ENCODE data around the gene NXT1.
A peak's percentile ranks its signal among the peaks of the same experiment; 100 is the strongest.

Gene NXT1

DNA sequence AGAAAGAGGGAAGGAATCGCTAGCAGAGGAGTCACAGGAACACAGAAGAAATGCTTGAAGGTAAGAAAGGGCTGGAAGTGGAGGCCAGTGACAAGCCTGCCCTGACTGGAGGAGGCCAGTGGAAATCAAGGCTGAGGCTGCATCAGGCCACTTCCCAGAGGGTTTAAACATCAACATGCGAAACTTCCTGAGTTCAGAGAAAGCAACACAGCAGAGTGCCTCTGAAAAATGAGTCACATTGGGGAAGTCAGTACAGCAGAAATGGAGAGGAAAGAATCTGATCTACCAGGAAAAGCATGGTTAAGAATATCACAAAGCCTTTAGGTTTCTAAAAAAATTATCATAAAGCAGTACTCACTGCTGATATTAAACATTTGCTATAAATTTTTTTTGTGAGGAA lies 47.4 kb downstream of the NXT1 start:
- no peak overlapping the region for H3K4me2 ChIP-seq (ENCODE audit: low read length)
- DNase-seq = peak; percentile 9
- no peaks in the 10 kb centered on the region for H3K27me3 ChIP-seq (ENCODE audit: insufficient read depth, low read length, poor library complexity)
- H3K18ac ChIP-seq (ENCODE audit: low read length) = no peak overlapping the region
- no peak overlapping the region for H4K8ac ChIP-seq (ENCODE audit: low read depth, low read length)
- H3K23ac ChIP-seq (ENCODE audit: low read length) = no peak overlapping the region
- H3K27ac ChIP-seq (ENCODE audit: low read depth, low read length) = no peak overlapping the region
- no peak overlapping the region for H2BK5ac ChIP-seq (ENCODE audit: low read length)
- peaks cover 2% of the 10 kb centered on the region for H3K79me1 ChIP-seq (ENCODE audit: low read length)
- no peak overlapping the region for H3K56ac ChIP-seq (ENCODE audit: low read length)
- no peak overlapping the region for H2AK5ac ChIP-seq (ENCODE audit: low read length)
- no CpG with 5 or more reads among the region's 2 CpGs for WGBS (ENCODE audit: extremely low coverage, insufficient coverage, low lambda C conversion rate)
- no peak overlapping the region for H3K4me3 ChIP-seq (ENCODE audit: low read length)
- no peaks in the 10 kb centered on the region for H3K36me3 ChIP-seq (ENCODE audit: control insufficient read depth, insufficient read depth, low read length)
- no peak overlapping the region for H4K5ac ChIP-seq (ENCODE audit: low read length)
- H3K9ac ChIP-seq (ENCODE audit: low read length) = no peak overlapping the region
- no peaks in the 10 kb centered on the region for H3K4me1 ChIP-seq (ENCODE audit: control insufficient read depth, low read depth, low read length)
- H3K4ac ChIP-seq (ENCODE audit: low read depth, low read length) = no peak overlapping the region
- H2BK15ac ChIP-seq (replicated peaks; ENCODE audit: low read depth) = no peak overlapping the region
- no peak overlapping the region for H2BK120ac ChIP-seq (ENCODE audit: low read depth, low read length)
- no peaks in the 10 kb centered on the region for H3K79me2 ChIP-seq (ENCODE audit: control insufficient read depth, insufficient read depth, low read length)

DNA sequence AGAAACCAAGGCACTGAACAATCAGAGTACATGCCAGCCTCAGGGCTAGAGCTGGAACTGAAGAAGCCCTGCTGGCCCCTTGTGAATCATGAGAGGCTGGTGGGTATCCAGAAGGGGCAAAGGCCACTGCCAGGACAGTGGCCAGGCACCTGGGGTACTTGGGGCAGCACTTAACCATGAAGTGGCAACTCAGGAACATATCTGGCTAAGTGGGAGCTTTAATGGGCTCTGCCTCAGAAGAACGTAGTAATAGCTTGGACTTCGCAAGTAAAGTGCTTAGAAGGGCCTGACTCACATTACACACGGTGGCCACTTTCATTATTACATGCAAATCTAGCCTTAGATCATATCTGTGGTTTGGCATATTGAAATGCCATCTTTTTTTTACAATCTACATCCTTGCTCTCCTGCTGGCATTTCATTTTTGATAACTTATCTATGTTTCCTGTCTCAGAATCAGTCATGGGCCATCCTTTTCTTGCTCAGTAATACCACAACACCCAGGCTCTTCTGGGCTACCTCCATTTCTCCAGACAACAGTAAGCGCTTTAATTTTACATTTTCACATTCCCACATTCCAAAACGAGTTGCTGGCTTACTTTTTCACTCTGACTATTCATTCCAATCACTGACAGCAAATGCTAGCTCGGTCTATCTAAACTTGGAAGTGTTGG lies 49.1 kb downstream of the NXT1 start:
- no peak overlapping the region for H3K9ac ChIP-seq (ENCODE audit: low read length)
- H2BK120ac ChIP-seq (ENCODE audit: low read depth, low read length) = no peak overlapping the region
- no peak overlapping the region for H3K4me3 ChIP-seq (ENCODE audit: low read length)
- no peaks in the 10 kb centered on the region for H3K27me3 ChIP-seq (ENCODE audit: insufficient read depth, low read length, poor library complexity)
- no peak overlapping the region for H2AK5ac ChIP-seq (ENCODE audit: low read length)
- no peak overlapping the region for H4K8ac ChIP-seq (ENCODE audit: low read depth, low read length)
- H2BK15ac ChIP-seq (replicated peaks; ENCODE audit: low read depth) = no peak overlapping the region
- H3K56ac ChIP-seq (ENCODE audit: low read length) = no peak overlapping the region
- peaks cover 5% of the 10 kb centered on the region for H3K79me1 ChIP-seq (ENCODE audit: low read length)
- no peak overlapping the region for H2BK5ac ChIP-seq (ENCODE audit: low read length)
- H3K4me2 ChIP-seq (ENCODE audit: low read length) = no peak overlapping the region
- H3K79me2 ChIP-seq (ENCODE audit: control insufficient read depth, insufficient read depth, low read length) = peaks cover 5% of the 10 kb centered on the region
- no peak overlapping the region for H3K23ac ChIP-seq (ENCODE audit: low read length)
- DNase-seq = peak; percentile 18
- no peaks in the 10 kb centered on the region for H3K36me3 ChIP-seq (ENCODE audit: control insufficient read depth, insufficient read depth, low read length)
- no peak overlapping the region for H3K27ac ChIP-seq (ENCODE audit: low read depth, low read length)
- no peaks in the 10 kb centered on the region for H3K4me1 ChIP-seq (ENCODE audit: control insufficient read depth, low read depth, low read length)
- H3K18ac ChIP-seq (ENCODE audit: low read length) = no peak overlapping the region
- no peak overlapping the region for H4K5ac ChIP-seq (ENCODE audit: low read length)
- WGBS (ENCODE audit: extremely low coverage, insufficient coverage, low lambda C conversion rate) = no CpG with 5 or more reads among the region's 6 CpGs
- H3K4ac ChIP-seq (ENCODE audit: low read depth, low read length) = no peak overlapping the region

- Histone ChIP-seq H2BK120ac (ENCODE audit: low read depth, low read length) (no peak overlapping the region), H3K18ac (ENCODE audit: low read length) (no peak overlapping the region), H3K27me3 (ENCODE audit: insufficient read depth, low read length, poor library complexity) (no peaks in the 10 kb centered on the region), H2BK5ac (ENCODE audit: low read length) (no peak overlapping the region), H3K79me2 (ENCODE audit: control insufficient read depth, insufficient read depth, low read length) (peaks cover 6% of the 10 kb centered on the region), H3K23ac (ENCODE audit: low read length) (no peak overlapping the region), H3K4ac (ENCODE audit: low read depth, low read length) (no peak overlapping the region), H4K8ac (ENCODE audit: low read depth, low read length) (no peak overlapping the region), H3K79me1 (ENCODE audit: low read length) (peaks cover 5% of the 10 kb centered on the region), H3K56ac (ENCODE audit: low read length) (no peak overlapping the region), H3K4me2 (ENCODE audit: low read length) (no peak overlapping the region), H3K9ac (ENCODE audit: low read length) (no peak overlapping the region), H2AK5ac (ENCODE audit: low read length) (no peak overlapping the region), H3K36me3 (ENCODE audit: control insufficient read depth, insufficient read depth, low read length) (no peaks in the 10 kb centered on the region), H3K4me1 (ENCODE audit: control insufficient read depth, low read depth, low read length) (no peaks in the 10 kb centered on the region), H3K27ac (ENCODE audit: low read depth, low read length) (no peak overlapping the region), H3K4me3 (ENCODE audit: low read length) (no peak overlapping the region), H2BK15ac (replicated peaks; ENCODE audit: low read depth) (no peak overlapping the region), H4K5ac (ENCODE audit: low read length) (no peak overlapping the region)
- no CpG with 5 or more reads among the region's 5 CpGs for WGBS (ENCODE audit: extremely low coverage, insufficient coverage, low lambda C conversion rate)
- DNase-seq = no peak
These were observed 50.5 kb downstream of the NXT1 start for GRCh38 chr20:23401051-23401450.

- Histone ChIP-seq H3K79me2 (ENCODE audit: control insufficient read depth, insufficient read depth, low read length) (peaks cover 20% of the 10 kb centered on the region), H2BK120ac (ENCODE audit: low read depth, low read length) (no peak overlapping the region), H3K9ac (ENCODE audit: low read length) (no peak overlapping the region), H3K23ac (ENCODE audit: low read length) (no peak overlapping the region), H3K4me1 (ENCODE audit: control insufficient read depth, low read depth, low read length) (no peaks in the 10 kb centered on the region), H3K4me3 (ENCODE audit: low read length) (no peak overlapping the region), H3K18ac (ENCODE audit: low read length) (no peak overlapping the region), H3K79me1 (ENCODE audit: low read length) (peaks cover 10% of the 10 kb centered on the region), H4K8ac (ENCODE audit: low read depth, low read length) (no peak overlapping the region), H3K56ac (ENCODE audit: low read length) (no peak overlapping the region), H3K36me3 (ENCODE audit: control insufficient read depth, insufficient read depth, low read length) (no peaks in the 10 kb centered on the region), H3K4me2 (ENCODE audit: low read length) (no peak overlapping the region), H4K5ac (ENCODE audit: low read length) (no peak overlapping the region), H3K27me3 (ENCODE audit: insufficient read depth, low read length, poor library complexity) (no peaks in the 10 kb centered on the region), H3K4ac (ENCODE audit: low read depth, low read length) (no peak overlapping the region), H2BK15ac (replicated peaks; ENCODE audit: low read depth) (no peak overlapping the region), H3K27ac (ENCODE audit: low read depth, low read length) (no peak overlapping the region), H2BK5ac (ENCODE audit: low read length) (no peak overlapping the region), H2AK5ac (ENCODE audit: low read length) (no peak overlapping the region)
- DNase-seq = no peak
- WGBS (ENCODE audit: extremely low coverage, insufficient coverage, low lambda C conversion rate) = no CpG with 5 or more reads among the region's 5 CpGs
These were observed 53.2 kb downstream of the NXT1 start for GRCh38 chr20:23403751-23404150.

- peaks cover 22% of the 10 kb centered on the region for H3K79me2 ChIP-seq (ENCODE audit: control insufficient read depth, insufficient read depth, low read length)
- no peaks in the 10 kb centered on the region for H3K27me3 ChIP-seq (ENCODE audit: insufficient read depth, low read length, poor library complexity)
- H2AK5ac ChIP-seq (ENCODE audit: low read length) = no peak overlapping the region
- H2BK120ac ChIP-seq (ENCODE audit: low read depth, low read length) = no peak overlapping the region
- no peak overlapping the region for H4K5ac ChIP-seq (ENCODE audit: low read length)
- no peaks in the 10 kb centered on the region for H3K4me1 ChIP-seq (ENCODE audit: control insufficient read depth, low read depth, low read length)
- peaks cover 10% of the 10 kb centered on the region for H3K79me1 ChIP-seq (ENCODE audit: low read length)
- no peak for DNase-seq
- WGBS (ENCODE audit: extremely low coverage, insufficient coverage, low lambda C conversion rate) = no CpG with 5 or more reads among the region's 3 CpGs
- H2BK5ac ChIP-seq (ENCODE audit: low read length) = no peak overlapping the region
- no peak overlapping the region for H3K4me2 ChIP-seq (ENCODE audit: low read length)
- no peak overlapping the region for H3K23ac ChIP-seq (ENCODE audit: low read length)
- H3K4ac ChIP-seq (ENCODE audit: low read depth, low read length) = no peak overlapping the region
- H3K4me3 ChIP-seq (ENCODE audit: low read length) = no peak overlapping the region
- no peaks in the 10 kb centered on the region for H3K36me3 ChIP-seq (ENCODE audit: control insufficient read depth, insufficient read depth, low read length)
- no peak overlapping the region for H2BK15ac ChIP-seq (replicated peaks; ENCODE audit: low read depth)
- no peak overlapping the region for H3K27ac ChIP-seq (ENCODE audit: low read depth, low read length)
- H4K8ac ChIP-seq (ENCODE audit: low read depth, low read length) = no peak overlapping the region
- H3K18ac ChIP-seq (ENCODE audit: low read length) = no peak overlapping the region
- H3K56ac ChIP-seq (ENCODE audit: low read length) = no peak overlapping the region
- H3K9ac ChIP-seq (ENCODE audit: low read length) = no peak overlapping the region
These were observed 53.6 kb downstream of the NXT1 start for GRCh38 chr20:23404196-23404595.

Data from mesendoderm (in vitro differentiated cells).